Loucy (cell line): ENCODE measurements around the gene TMEM131.

Experiments
- H2AFZ ChIP-seq: fragments of 200-600 bp; sonication (generic); 2 replicates; pipeline ENCODE4 v1.6.0; 2016; ENCODE audit warnings: antibody characterized with exemption, mild to moderate bottlenecking, low read length, moderate library complexity
- H3F3A ChIP-seq: fragments of 200-600 bp; 2 replicates; pipeline ENCODE4 v1.6.0; 2016; ENCODE audit warnings: antibody characterized with exemption, low read depth, mild to moderate bottlenecking
- H3K27me3 ChIP-seq: fragments of 200-600 bp; sonication (generic); 2 replicates; pipeline ENCODE4 v1.6.1; 2014; ENCODE audit warnings: low read length, mild to moderate bottlenecking; ENCODE audit not compliant: insufficient read depth, poor library complexity, severe bottlenecking
- H3K36me3 ChIP-seq: fragments of 200-600 bp; sonication (generic); 2 replicates; pipeline ENCODE4 v1.6.1; 2016; ENCODE audit warnings: low read length; ENCODE audit not compliant: insufficient read depth
- H3K4me1 ChIP-seq: fragments of 200-600 bp; sonication (generic); 2 replicates; pipeline ENCODE4 v1.5.1; 2014; ENCODE audit warnings: low read length, mild to moderate bottlenecking; ENCODE audit not compliant: insufficient read depth, poor library complexity, severe bottlenecking
- H3K4me2 ChIP-seq: fragments of 200-600 bp; sonication (generic); 2 replicates; pipeline ENCODE4 v1.6.0; 2014; ENCODE audit warnings: antibody characterized with exemption, low read length, low read depth, mild to moderate bottlenecking; ENCODE audit not compliant: poor library complexity, severe bottlenecking
- H3K4me3 ChIP-seq: fragments of 200-600 bp; sonication (generic); 2 replicates; pipeline ENCODE4 v1.5.1; 2014; ENCODE audit warnings: low read length, mild to moderate bottlenecking, mixed read lengths; ENCODE audit not compliant: poor library complexity, severe bottlenecking
- H3K79me2 ChIP-seq: fragments of 200-600 bp; sonication (generic); 2 replicates; pipeline ENCODE4 v1.6.1; 2014; ENCODE audit warnings: low read length; ENCODE audit not compliant: insufficient read depth
- H3K9ac ChIP-seq: fragments of 200-600 bp; sonication (generic); 2 replicates; pipeline ENCODE4 v1.6.0; 2014; ENCODE audit warnings: mild to moderate bottlenecking, low read depth, low read length, moderate library complexity; ENCODE audit not compliant: poor library complexity, severe bottlenecking
- H3K9me2 ChIP-seq: fragments of 200-600 bp; sonication (generic); replicated peaks from 2 replicates; pipeline ENCODE4 v1.6.1; 2016; ENCODE audit warnings: low read depth, low read length, mixed read lengths
- H3K9me3 ChIP-seq: fragments of 200-600 bp; sonication (generic); 2 replicates; pipeline ENCODE4 v1.6.1; 2014; ENCODE audit warnings: mild to moderate bottlenecking, antibody characterized with exemption, low read length, low read depth; ENCODE audit not compliant: insufficient read depth
- H4K20me1 ChIP-seq: fragments of 200-600 bp; sonication (generic); 2 replicates; pipeline ENCODE4 v1.6.0; 2014; ENCODE audit warnings: antibody characterized with exemption, low read length, mild to moderate bottlenecking; ENCODE audit not compliant: insufficient read depth, poor library complexity, severe bottlenecking
- CTCF ChIP-seq: fragments of 200-600 bp; sonication (generic); conservative IDR thresholded peaks from 2 replicates; pipeline ENCODE4 v1.5.1; 2014; ENCODE audit warnings: mild to moderate bottlenecking, antibody characterized with exemption, low read length
- EZH2phosphoT487 ChIP-seq: fragments of 200-600 bp; IDR thresholded peaks from 2 replicates; pipeline ENCODE4 v1.6.1; 2018; ENCODE audit warnings: antibody characterized with exemption, mild to moderate bottlenecking, moderate library complexity, borderline replicate concordance

TMEM131 gene

GRCh38 chr2:97755491-97755890 lies 240.3 kb downstream of the TMEM131 start:
- H3K9me2 ChIP-seq, result no peaks in the 10 kb centered on the region
- no peak overlapping the region for H3K9ac ChIP-seq
- no peaks in the 10 kb centered on the region for H3K9me3 ChIP-seq
- no peak overlapping the region for H2AFZ ChIP-seq
- H3F3A ChIP-seq, result no peaks in the 10 kb centered on the region
- H3K4me3 ChIP-seq, result no peak overlapping the region
- no peak overlapping the region for H3K4me2 ChIP-seq
- TF ChIP-seq EZH2phosphoT487, result no peak
- H3K27me3 ChIP-seq, result no peaks in the 10 kb centered on the region
- H4K20me1 ChIP-seq, result no peaks in the 10 kb centered on the region
- H3K79me2 ChIP-seq, result no peaks in the 10 kb centered on the region
- H3K36me3 ChIP-seq, result peaks cover 11% of the 10 kb centered on the region; the same call in 1 of the 2 replicates
- H3K4me1 ChIP-seq, result peaks cover 25% of the 10 kb centered on the region

- peaks cover 11% of the 10 kb centered on the region; the same call in 1 of the 2 replicates for H3K36me3 ChIP-seq
- H3K4me3 ChIP-seq, result no peak overlapping the region
- TF ChIP-seq EZH2phosphoT487, result no peak
- no peak for TF ChIP-seq CTCF
- H3K4me1 ChIP-seq, result peaks cover 22% of the 10 kb centered on the region
- H3F3A ChIP-seq, result no peaks in the 10 kb centered on the region
- no peaks in the 10 kb centered on the region for H3K27me3 ChIP-seq
- no peaks in the 10 kb centered on the region for H3K9me3 ChIP-seq
- H3K79me2 ChIP-seq, result no peaks in the 10 kb centered on the region
- no peaks in the 10 kb centered on the region for H3K9me2 ChIP-seq
- no peak overlapping the region for H2AFZ ChIP-seq
- no peaks in the 10 kb centered on the region for H4K20me1 ChIP-seq
- H3K9ac ChIP-seq, result no peak overlapping the region
- H3K4me2 ChIP-seq, result no peak overlapping the region
Measured at GRCh38 chr2:97754690-97755346, 240.9 kb downstream of the TMEM131 start.

GRCh38 chr2:97752342-97753334 lies 243.1 kb downstream of the TMEM131 start:
- no peaks in the 10 kb centered on the region for H3K9me3 ChIP-seq
- no peak overlapping the region for H3K4me3 ChIP-seq
- no peaks in the 10 kb centered on the region for H3K79me2 ChIP-seq
- TF ChIP-seq EZH2phosphoT487 (no peak), CTCF (no peak)
- H3K4me1 ChIP-seq, result peaks cover 18% of the 10 kb centered on the region
- H3K9ac ChIP-seq, result no peak overlapping the region
- H3K4me2 ChIP-seq, result no peak overlapping the region
- no peaks in the 10 kb centered on the region for H3F3A ChIP-seq
- H2AFZ ChIP-seq, result no peak overlapping the region
- H4K20me1 ChIP-seq, result no peaks in the 10 kb centered on the region
- no peaks in the 10 kb centered on the region for H3K9me2 ChIP-seq
- no peaks in the 10 kb centered on the region for H3K27me3 ChIP-seq
- H3K36me3 ChIP-seq, result peaks cover 7% of the 10 kb centered on the region; the same call in 1 of the 2 replicates
